ENCODE results near the gene PSTPIP1.

DNA sequence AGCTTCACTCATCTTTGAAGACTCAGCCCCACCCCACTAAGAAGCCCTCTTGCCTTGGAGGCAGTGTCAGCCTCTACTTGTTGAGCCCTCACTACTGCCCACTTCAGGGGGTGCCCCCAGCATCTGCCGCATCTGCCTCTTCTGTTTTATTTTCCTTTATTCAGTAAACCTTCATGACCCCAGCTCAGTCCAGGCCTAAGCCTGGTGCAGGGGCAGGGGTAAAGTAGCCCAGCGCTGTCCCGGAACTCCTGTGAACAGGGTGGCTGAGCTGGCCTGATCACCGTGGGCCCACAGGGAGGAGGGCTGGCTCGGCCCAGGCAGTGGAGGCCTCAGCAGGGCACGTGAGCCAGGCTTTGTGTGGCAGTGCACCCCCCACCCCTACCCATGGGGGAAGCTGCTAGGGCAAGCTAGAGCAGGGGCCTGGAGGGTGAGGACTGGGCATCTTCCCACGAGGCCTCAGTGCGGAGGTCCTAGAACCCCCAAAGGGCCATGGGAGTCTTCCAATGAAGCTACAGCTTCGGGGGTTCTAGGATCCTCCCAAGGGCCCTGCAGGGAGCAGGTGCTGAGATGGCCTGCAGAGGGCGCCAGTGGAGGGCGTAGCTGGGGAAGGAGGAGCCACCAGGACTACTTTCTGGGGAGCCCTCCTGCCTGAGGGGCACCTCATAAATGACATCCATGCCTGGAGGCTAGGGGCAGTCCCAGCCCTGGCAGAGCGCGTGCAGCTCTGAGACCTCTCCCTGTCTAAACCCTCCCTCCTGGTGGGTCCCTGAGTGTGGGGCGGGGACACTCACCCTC, 40.0 kb downstream of the PSTPIP1 start:
- TF ChIP-seq, protein P1, sequence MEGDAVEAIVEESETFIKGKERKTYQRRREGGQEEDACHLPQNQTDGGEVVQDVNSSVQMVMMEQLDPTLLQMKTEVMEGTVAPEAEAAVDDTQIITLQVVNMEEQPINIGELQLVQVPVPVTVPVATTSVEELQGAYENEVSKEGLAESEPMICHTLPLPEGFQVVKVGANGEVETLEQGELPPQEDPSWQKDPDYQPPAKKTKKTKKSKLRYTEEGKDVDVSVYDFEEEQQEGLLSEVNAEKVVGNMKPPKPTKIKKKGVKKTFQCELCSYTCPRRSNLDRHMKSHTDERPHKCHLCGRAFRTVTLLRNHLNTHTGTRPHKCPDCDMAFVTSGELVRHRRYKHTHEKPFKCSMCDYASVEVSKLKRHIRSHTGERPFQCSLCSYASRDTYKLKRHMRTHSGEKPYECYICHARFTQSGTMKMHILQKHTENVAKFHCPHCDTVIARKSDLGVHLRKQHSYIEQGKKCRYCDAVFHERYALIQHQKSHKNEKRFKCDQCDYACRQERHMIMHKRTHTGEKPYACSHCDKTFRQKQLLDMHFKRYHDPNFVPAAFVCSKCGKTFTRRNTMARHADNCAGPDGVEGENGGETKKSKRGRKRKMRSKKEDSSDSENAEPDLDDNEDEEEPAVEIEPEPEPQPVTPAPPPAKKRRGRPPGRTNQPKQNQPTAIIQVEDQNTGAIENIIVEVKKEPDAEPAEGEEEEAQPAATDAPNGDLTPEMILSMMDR (IDR thresholded peaks at IDR 0.05) = peak in 5 of 6 experiments; percentile 13 to 57 (median 43)
- no peak for TF ChIP-seq POLR2A (IDR thresholded peaks at IDR 0.05)

Measured in esophagus squamous epithelium (tissue), 4 donors.